Activated T-helper 1 cell treated with Interleukin-2 at 50 U/mL for 16 hours (primary cell): Measurements from ENCODE around the gene IRF8.

Experiments
- DNase-seq: peaks from one replicate; pipeline ENCODE4 v3.0.0-alpha.2; 2020; ENCODE audit warnings: low read depth

Gene IRF8

GRCh38 chr16:85913688-85914422 is 14.9 kb downstream of the IRF8 start:
- DNase-seq: no peak

- no peak for DNase-seq
Measured at GRCh38 chr16:85914423-85914794, 15.4 kb downstream of the IRF8 start.

- no peak for DNase-seq
Measured at GRCh38 chr16:85915125-85915845, 16.3 kb downstream of the IRF8 start.

- no peak for DNase-seq
Measured at GRCh38 chr16:85916141-85916890, 17.4 kb downstream of the IRF8 start.

GRCh38 chr16:85917012-85917411 is 18.1 kb downstream of the IRF8 start:
- DNase-seq: no peak

- DNase-seq: no peak
Measured at GRCh38 chr16:85917959-85918358, 19.0 kb downstream of the IRF8 start.

GRCh38 chr16:85918436-85918835 is 19.5 kb downstream of the IRF8 start:
- DNase-seq: no peak

- DNase-seq: no peak
Measured at GRCh38 chr16:85919271-85920267, 20.6 kb downstream of the IRF8 start.

- DNase-seq: no peak
Measured at GRCh38 chr16:85921026-85921425, 22.1 kb downstream of the IRF8 start.

- DNase-seq: no peak
Measured at GRCh38 chr16:85923153-85924021, 24.4 kb downstream of the IRF8 start.

GRCh38 chr16:85924675-85925074 is 25.7 kb downstream of the IRF8 start:
- no peak for DNase-seq

- DNase-seq: no peak
Measured at GRCh38 chr16:85926370-85926769, 27.4 kb downstream of the IRF8 start.

GRCh38 chr16:85927371-85927770 is 28.4 kb downstream of the IRF8 start:
- DNase-seq: no peak

- DNase-seq: no peak
Measured at GRCh38 chr16:85927959-85928358, 29.0 kb downstream of the IRF8 start.

GRCh38 chr16:85928401-85928820 is 29.4 kb downstream of the IRF8 start:
- DNase-seq: no peak

GRCh38 chr16:85929259-85929721 is 30.3 kb downstream of the IRF8 start:
- no peak for DNase-seq

GRCh38 chr16:85930301-85930700 is 31.3 kb downstream of the IRF8 start:
- no peak for DNase-seq

GRCh38 chr16:85931596-85932402 is 32.8 kb downstream of the IRF8 start:
- DNase-seq: no peak

- no peak for DNase-seq
Measured at GRCh38 chr16:85934210-85934609, 35.2 kb downstream of the IRF8 start.
